B cell (primary cell): ENCODE results near the gene ZDHHC14.

ENCODE experiments used
- CTCF ChIP-seq: fragments of 200-600 bp; IDR thresholded peaks from one replicate; pipeline ENCODE4 v1.8.0; 2022; ENCODE audit warnings: antibody characterized with exemption, mild to moderate bottlenecking
- EZH2 ChIP-seq: IDR thresholded peaks from 2 replicates; pipeline ENCODE4 v1.6.1; 2012; ENCODE audit warnings: borderline replicate concordance, low read depth, mild to moderate bottlenecking, moderate library complexity, low read length; ENCODE audit not compliant: insufficient read depth, poor library complexity, severe bottlenecking

- TF ChIP-seq CTCF (no peak), EZH2 (no peak)
Observed at GRCh38 chr6:157648561-157648960, 267.6 kb downstream of the ZDHHC14 start.
